HEK293 (cell line): ENCODE results near the gene NOBOX.

ENCODE experiments used
- CTCF ChIA-PET: fragments of 350-600 bp; formaldehyde crosslinking; extraction: SDS; loops from one replicate; lab custom pipeline; 2021; ENCODE audit warnings: antibody characterized with exemption; lab: Yijun Ruan, JAX
- POLR2A ChIA-PET: fragments of 300-600 bp; formaldehyde crosslinking; extraction: SDS; loops from one replicate; lab custom pipeline; 2020; ENCODE audit warnings: antibody characterized with exemption, inconsistent platforms; lab: Yijun Ruan, JAX
- H3K27ac ChIP-seq: fragments of 200-500 bp; sonication (Bioruptor generic); 2 replicates; pipeline ENCODE4 v1.5.1; 2014; ENCODE audit warnings: low read depth, low read length, control low read depth, inconsistent platforms; ENCODE audit errors: extremely low read depth
- H3K36me3 ChIP-seq, 2 experiments: fragments of 200-500 bp in 1 of 2; sonication (Bioruptor generic) in 1 of 2; 1 replicate in 1 of 2; 2 replicates in 1 of 2; pipeline ENCODE4 v1.5.1; 2014 to 2017; ENCODE audit warnings: inconsistent platforms in 2 of 2, low read length in 2 of 2; ENCODE audit not compliant: control insufficient read depth in 2 of 2, insufficient read depth in 1 of 2
- H3K4me1 ChIP-seq: fragments of 200-500 bp; sonication (Bioruptor generic); 2 replicates; pipeline ENCODE4 v1.5.1; 2014; ENCODE audit warnings: mild to moderate bottlenecking, low read length, inconsistent platforms; ENCODE audit not compliant: control insufficient read depth, insufficient read depth
- H3K4me3 ChIP-seq: 2 replicates; pipeline ENCODE4 v1.5.1; 2011; ENCODE audit warnings: low read depth, mild to moderate bottlenecking, control low read depth, low read length, moderate library complexity
- H3K9me3 ChIP-seq: fragments of 200-500 bp; sonication (Bioruptor generic); 2 replicates; pipeline ENCODE4 v1.5.1; 2014; ENCODE audit warnings: low read depth, low read length, inconsistent platforms; ENCODE audit not compliant: control insufficient read depth, insufficient read depth
- GLI2 ChIP-seq: fragments of 450-650 bp; formaldehyde crosslinking; IDR thresholded peaks from 2 replicates; pipeline ENCODE4; 2017; ENCODE audit warnings: missing biosample characterization, missing genetic modification characterization, low read depth, borderline replicate concordance
- MYNN ChIP-seq: fragments of 450-650 bp; formaldehyde crosslinking; IDR thresholded peaks from 2 replicates; pipeline ENCODE4 v1.5.1; 2016; ENCODE audit warnings: missing biosample characterization, missing genetic modification characterization, borderline replicate concordance
- SETDB1 ChIP-seq: IDR thresholded peaks from one replicate; pipeline ENCODE4 v1.6.1; 2017; ENCODE audit warnings: mild to moderate bottlenecking, low read length, moderate library complexity, mixed read lengths; ENCODE audit not compliant: insufficient read length
- SP3 ChIP-seq: fragments of 450-650 bp; formaldehyde crosslinking; IDR thresholded peaks from 2 replicates; pipeline ENCODE4 v1.5.1; 2016; ENCODE audit warnings: missing biosample characterization, missing genetic modification characterization
- ZBTB48 ChIP-seq: fragments of 450-650 bp; formaldehyde crosslinking; IDR thresholded peaks from 2 replicates; pipeline ENCODE4 v1.5.1; 2016; ENCODE audit warnings: missing biosample characterization, missing genetic modification characterization
- ZBTB7A ChIP-seq: fragments of 450-650 bp; formaldehyde crosslinking; IDR thresholded peaks from 2 replicates; pipeline ENCODE4 v1.5.1; 2016; ENCODE audit warnings: low read depth, missing biosample characterization, missing genetic modification characterization
- ZFP37 ChIP-seq: fragments of 450-650 bp; formaldehyde crosslinking; IDR thresholded peaks from 2 replicates; pipeline ENCODE4 v1.5.1; 2016; ENCODE audit warnings: missing biosample characterization, missing genetic modification characterization
- ZFP69B ChIP-seq: fragments of 450-650 bp; formaldehyde crosslinking; IDR thresholded peaks from 2 replicates; pipeline ENCODE4 v1.5.1; 2016; ENCODE audit warnings: missing biosample characterization, missing genetic modification characterization
- ZNF16 ChIP-seq: fragments of 450-650 bp; formaldehyde crosslinking; IDR thresholded peaks from 2 replicates; pipeline ENCODE4 v1.5.1; 2016; ENCODE audit warnings: low read depth, missing biosample characterization, missing genetic modification characterization
- ZNF214 ChIP-seq: fragments of 450-650 bp; formaldehyde crosslinking; IDR thresholded peaks from 2 replicates; pipeline ENCODE4 v1.5.1; 2017; ENCODE audit warnings: missing biosample characterization, mild to moderate bottlenecking, missing genetic modification characterization, borderline replicate concordance
- ZNF248 ChIP-seq: fragments of 450-650 bp; formaldehyde crosslinking; IDR thresholded peaks from 2 replicates; pipeline ENCODE4 v1.5.1; 2017; ENCODE audit warnings: missing biosample characterization, missing genetic modification characterization
- ZNF354C ChIP-seq: fragments of 450-650 bp; formaldehyde crosslinking; IDR thresholded peaks from 2 replicates; pipeline ENCODE4 v1.5.1; 2016; ENCODE audit warnings: missing biosample characterization, missing genetic modification characterization, low read depth, borderline replicate concordance
- ZNF555 ChIP-seq: fragments of 450-650 bp; formaldehyde crosslinking; conservative IDR thresholded peaks from 2 replicates; pipeline ENCODE4 v1.5.1; 2017; ENCODE audit warnings: missing biosample characterization, mild to moderate bottlenecking, missing genetic modification characterization, inconsistent platforms
- ZNF560 ChIP-seq: fragments of 450-650 bp; formaldehyde crosslinking; IDR thresholded peaks from 2 replicates; pipeline ENCODE4 v1.5.1; 2017; ENCODE audit warnings: missing biosample characterization, missing genetic modification characterization, borderline replicate concordance
- ZNF658 ChIP-seq: fragments of 450-650 bp; formaldehyde crosslinking; IDR thresholded peaks from 2 replicates; pipeline ENCODE4; 2016; ENCODE audit warnings: missing biosample characterization, missing genetic modification characterization
- ZNF747 ChIP-seq: fragments of 450-650 bp; formaldehyde crosslinking; IDR thresholded peaks from 2 replicates; pipeline ENCODE4 v1.5.1; 2016; ENCODE audit warnings: missing biosample characterization, missing genetic modification characterization
- TF ChIP-seq, protein P1 (sequence below): fragments of 450-650 bp; formaldehyde crosslinking; IDR thresholded peaks from 2 replicates; pipeline ENCODE4 v1.5.1; 2016; ENCODE audit warnings: missing biosample characterization, missing genetic modification characterization
- TF ChIP-seq, protein P2 (sequence below): fragments of 450-650 bp; formaldehyde crosslinking; IDR thresholded peaks from 2 replicates; pipeline ENCODE4 v1.5.1; 2016; ENCODE audit warnings: missing biosample characterization, missing genetic modification characterization, low read depth
- TF ChIP-seq, protein P3 (sequence below): fragments of 450-650 bp; formaldehyde crosslinking; IDR thresholded peaks from 2 replicates; pipeline ENCODE4 v1.5.1; 2017; ENCODE audit warnings: missing biosample characterization, missing genetic modification characterization
- TF ChIP-seq, protein P4 (sequence below): fragments of 450-650 bp; formaldehyde crosslinking; IDR thresholded peaks from 2 replicates; pipeline ENCODE4 v1.5.1; 2017; ENCODE audit warnings: missing biosample characterization, missing genetic modification characterization
- TF ChIP-seq, protein P5 (sequence below): fragments of 450-650 bp; formaldehyde crosslinking; IDR thresholded peaks from 2 replicates; pipeline ENCODE4 v1.5.1; 2017; ENCODE audit warnings: missing biosample characterization, mild to moderate bottlenecking, missing genetic modification characterization, moderate library complexity

The NOBOX gene

DNA sequence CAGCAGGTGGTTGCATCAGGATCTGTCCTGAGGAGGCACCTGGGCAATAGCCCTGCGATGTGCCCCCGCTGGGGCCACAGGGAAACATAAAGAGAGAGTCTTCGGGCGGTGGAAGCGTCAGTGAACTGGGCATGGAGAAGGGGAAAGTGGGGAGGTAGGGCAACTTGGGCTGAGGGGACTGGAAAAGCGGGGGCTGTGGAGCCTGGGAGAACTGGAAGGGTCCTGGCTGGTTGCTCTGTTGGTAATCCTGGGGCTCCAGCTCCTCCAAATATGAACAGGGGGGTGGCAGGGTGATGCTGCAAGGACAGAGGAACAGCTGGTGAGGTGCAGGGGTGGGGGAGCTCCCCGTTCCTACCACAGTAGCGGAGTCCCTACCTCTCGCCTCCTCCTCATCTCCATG lies 5.2 kb downstream of the NOBOX start:
- no peak overlapping the region for H3K4me3 ChIP-seq
- H3K36me3 ChIP-seq, result no peaks in the 10 kb centered on the region
- H3K9me3 ChIP-seq, result no peaks in the 10 kb centered on the region
- H3K4me1 ChIP-seq, result no peaks in the 10 kb centered on the region
- TF ChIP-seq ZNF658 (no peak), ZNF555 (tag by site-specific recombination) (no peak), ZNF747 (tag by site-specific recombination) (no peak), ZFP69B (no peak), ZNF214 (no peak), ZBTB48 (no peak), SP3 (tag by site-specific recombination) (no peak), ZNF560 (tag by site-specific recombination) (no peak), MYNN (tag by site-specific recombination) (no peak), ZNF354C (tag by site-specific recombination) (no peak), SETDB1 (no peak), ZNF16 (tag by site-specific recombination) (no peak)
- TF ChIP-seq, protein P1, sequence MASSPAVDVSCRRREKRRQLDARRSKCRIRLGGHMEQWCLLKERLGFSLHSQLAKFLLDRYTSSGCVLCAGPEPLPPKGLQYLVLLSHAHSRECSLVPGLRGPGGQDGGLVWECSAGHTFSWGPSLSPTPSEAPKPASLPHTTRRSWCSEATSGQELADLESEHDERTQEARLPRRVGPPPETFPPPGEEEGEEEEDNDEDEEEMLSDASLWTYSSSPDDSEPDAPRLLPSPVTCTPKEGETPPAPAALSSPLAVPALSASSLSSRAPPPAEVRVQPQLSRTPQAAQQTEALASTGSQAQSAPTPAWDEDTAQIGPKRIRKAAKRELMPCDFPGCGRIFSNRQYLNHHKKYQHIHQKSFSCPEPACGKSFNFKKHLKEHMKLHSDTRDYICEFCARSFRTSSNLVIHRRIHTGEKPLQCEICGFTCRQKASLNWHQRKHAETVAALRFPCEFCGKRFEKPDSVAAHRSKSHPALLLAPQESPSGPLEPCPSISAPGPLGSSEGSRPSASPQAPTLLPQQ (tag by site-specific recombination), result no peak
- TF ChIP-seq, protein P2, sequence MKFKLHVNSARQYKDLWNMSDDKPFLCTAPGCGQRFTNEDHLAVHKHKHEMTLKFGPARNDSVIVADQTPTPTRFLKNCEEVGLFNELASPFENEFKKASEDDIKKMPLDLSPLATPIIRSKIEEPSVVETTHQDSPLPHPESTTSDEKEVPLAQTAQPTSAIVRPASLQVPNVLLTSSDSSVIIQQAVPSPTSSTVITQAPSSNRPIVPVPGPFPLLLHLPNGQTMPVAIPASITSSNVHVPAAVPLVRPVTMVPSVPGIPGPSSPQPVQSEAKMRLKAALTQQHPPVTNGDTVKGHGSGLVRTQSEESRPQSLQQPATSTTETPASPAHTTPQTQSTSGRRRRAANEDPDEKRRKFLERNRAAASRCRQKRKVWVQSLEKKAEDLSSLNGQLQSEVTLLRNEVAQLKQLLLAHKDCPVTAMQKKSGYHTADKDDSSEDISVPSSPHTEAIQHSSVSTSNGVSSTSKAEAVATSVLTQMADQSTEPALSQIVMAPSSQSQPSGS (tag by site-specific recombination), result no peak
- TF ChIP-seq, protein P3, sequence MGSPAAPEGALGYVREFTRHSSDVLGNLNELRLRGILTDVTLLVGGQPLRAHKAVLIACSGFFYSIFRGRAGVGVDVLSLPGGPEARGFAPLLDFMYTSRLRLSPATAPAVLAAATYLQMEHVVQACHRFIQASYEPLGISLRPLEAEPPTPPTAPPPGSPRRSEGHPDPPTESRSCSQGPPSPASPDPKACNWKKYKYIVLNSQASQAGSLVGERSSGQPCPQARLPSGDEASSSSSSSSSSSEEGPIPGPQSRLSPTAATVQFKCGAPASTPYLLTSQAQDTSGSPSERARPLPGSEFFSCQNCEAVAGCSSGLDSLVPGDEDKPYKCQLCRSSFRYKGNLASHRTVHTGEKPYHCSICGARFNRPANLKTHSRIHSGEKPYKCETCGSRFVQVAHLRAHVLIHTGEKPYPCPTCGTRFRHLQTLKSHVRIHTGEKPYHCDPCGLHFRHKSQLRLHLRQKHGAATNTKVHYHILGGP (tag by site-specific recombination), result no peak
- TF ChIP-seq, protein P4, sequence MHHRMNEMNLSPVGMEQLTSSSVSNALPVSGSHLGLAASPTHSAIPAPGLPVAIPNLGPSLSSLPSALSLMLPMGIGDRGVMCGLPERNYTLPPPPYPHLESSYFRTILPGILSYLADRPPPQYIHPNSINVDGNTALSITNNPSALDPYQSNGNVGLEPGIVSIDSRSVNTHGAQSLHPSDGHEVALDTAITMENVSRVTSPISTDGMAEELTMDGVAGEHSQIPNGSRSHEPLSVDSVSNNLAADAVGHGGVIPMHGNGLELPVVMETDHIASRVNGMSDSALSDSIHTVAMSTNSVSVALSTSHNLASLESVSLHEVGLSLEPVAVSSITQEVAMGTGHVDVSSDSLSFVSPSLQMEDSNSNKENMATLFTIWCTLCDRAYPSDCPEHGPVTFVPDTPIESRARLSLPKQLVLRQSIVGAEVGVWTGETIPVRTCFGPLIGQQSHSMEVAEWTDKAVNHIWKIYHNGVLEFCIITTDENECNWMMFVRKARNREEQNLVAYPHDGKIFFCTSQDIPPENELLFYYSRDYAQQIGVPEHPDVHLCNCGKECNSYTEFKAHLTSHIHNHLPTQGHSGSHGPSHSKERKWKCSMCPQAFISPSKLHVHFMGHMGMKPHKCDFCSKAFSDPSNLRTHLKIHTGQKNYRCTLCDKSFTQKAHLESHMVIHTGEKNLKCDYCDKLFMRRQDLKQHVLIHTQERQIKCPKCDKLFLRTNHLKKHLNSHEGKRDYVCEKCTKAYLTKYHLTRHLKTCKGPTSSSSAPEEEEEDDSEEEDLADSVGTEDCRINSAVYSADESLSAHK (tag by site-specific recombination), result no peak
- TF ChIP-seq, protein P5, sequence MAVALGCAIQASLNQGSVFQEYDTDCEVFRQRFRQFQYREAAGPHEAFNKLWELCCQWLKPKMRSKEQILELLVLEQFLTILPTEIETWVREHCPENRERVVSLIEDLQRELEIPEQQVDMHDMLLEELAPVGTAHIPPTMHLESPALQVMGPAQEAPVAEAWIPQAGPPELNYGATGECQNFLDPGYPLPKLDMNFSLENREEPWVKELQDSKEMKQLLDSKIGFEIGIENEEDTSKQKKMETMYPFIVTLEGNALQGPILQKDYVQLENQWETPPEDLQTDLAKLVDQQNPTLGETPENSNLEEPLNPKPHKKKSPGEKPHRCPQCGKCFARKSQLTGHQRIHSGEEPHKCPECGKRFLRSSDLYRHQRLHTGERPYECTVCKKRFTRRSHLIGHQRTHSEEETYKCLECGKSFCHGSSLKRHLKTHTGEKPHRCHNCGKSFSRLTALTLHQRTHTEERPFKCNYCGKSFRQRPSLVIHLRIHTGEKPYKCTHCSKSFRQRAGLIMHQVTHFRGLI (tag by site-specific recombination), result no peak
- TF ChIP-seq, all 188 proteins: peak for 0
- ChIA-PET POLR2A (no interaction called here), CTCF (no interaction called here)
- no peak overlapping the region for H3K27ac ChIP-seq

DNA sequence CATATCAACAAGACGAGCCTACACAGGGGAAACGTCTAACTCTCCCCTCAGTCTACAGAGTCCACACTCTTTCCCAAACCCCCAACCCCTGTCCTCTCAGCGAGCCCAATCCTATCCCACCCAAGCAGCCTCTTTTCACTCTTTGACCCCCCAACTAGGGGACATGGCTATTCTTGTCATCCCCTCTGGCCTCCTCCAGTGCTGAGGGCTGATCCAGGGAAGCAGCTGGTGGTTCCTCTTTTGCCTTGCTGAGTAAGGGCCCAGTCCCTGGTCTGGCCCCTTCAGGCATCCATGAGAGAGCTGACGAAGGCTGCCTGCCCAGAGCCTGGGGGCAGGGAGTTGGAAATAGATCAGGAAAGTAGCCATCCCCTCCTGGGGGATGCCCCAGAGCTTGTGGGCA lies 6.4 kb downstream of the NOBOX start:
- Histone ChIP-seq H3K4me1 (no peaks in the 10 kb centered on the region), H3K27ac (no peak overlapping the region), H3K36me3 (no peaks in the 10 kb centered on the region), H3K9me3 (no peaks in the 10 kb centered on the region), H3K4me3 (no peak overlapping the region)
- ChIA-PET CTCF (interaction anchor here (0.6 kb wide), 1 partner anchor 141 kb away, joined by 3 read pairs; no protein-coding TSS in a partner anchor), POLR2A (no interaction called here)
- no peak for TF ChIP-seq ZBTB7A
- TF ChIP-seq ZNF560 (tag by site-specific recombination), result no peak
- TF ChIP-seq GLI2, result no peak
- TF ChIP-seq ZNF248 (tag by site-specific recombination), result no peak
- TF ChIP-seq ZFP37 (tag by site-specific recombination), result no peak
